Measurements from ENCODE around the gene TAF1A.

GRCh38 chr1:222555992-222556615 is 33.6 kb downstream of the TAF1A start:
- TF ChIP-seq CTCF (conservative IDR thresholded peaks at IDR 0.05; ENCODE audit: low read depth, low read length), result no peak
- no peak for TF ChIP-seq EZH2 (IDR thresholded peaks at IDR 0.05; ENCODE audit: borderline replicate concordance, low read depth, low read length, poor library complexity, severe bottlenecking)
